HG03378 (cell line): ENCODE results near the gene LRRN2.
"Not testable (repeated sequence)": the region's sequence is repeated elsewhere in the genome, so short reads cannot be mapped to it uniquely, and the experiment has no call there.

Source experiments
- ATAC-seq: cut with Tn5 transposase; IDR thresholded peaks from one replicate; pipeline ENCODE4 v1.9.1; 2021; ENCODE audit warnings: mild to moderate bottlenecking, moderate library complexity; ENCODE audit not compliant: unreplicated experiment

The LRRN2 gene

DNA sequence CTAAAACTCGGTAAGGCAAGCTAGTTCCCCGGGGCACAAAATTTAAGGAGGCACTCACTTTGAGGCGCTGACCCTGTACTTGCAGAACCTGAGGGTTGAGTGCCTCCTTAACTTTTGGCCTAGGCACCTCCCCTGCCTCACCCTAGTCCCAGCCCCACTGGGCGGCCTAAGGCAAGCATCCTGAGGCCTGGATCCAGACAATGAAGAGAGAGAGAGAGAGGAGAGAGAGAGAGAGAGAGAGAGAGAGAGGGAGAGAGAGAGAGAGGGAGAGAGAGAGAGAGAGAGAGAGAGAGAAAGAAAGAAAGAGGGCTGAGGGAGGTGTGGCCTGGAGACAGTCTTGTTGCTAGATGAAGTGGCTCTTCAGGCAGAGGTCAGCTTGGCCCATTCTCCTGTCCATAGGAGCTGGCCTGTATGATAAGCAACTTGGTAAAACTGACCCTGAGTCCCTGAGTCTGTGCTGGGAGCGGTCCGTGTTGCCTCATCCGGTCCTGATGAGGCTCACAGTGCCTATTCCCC lies 7.4 kb upstream of the LRRN2 start:
- ATAC-seq = no peak

- ATAC-seq = no peak
Measured at GRCh38 chr1:204692325-204692840, 6.8 kb upstream of the LRRN2 start.

DNA sequence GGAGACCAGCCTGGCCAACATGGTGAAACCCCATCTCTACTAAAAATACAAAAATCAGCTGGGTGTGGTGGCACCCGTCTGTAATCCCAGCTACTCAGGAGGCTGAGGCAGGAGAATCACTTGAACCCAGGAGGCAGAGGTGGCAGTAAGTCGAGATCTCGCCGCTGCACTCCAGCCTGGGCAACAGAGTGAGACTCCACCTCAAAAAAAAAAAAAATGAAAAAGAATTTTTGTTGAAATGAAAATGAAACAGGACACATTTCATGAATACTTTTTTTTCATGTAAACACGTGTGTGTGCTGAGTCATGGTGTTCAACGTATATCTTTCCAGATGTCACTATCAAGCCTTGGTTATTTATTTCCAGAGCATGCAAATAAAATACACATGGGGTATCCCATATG lies 5.8 kb upstream of the LRRN2 start:
- not testable (repeated sequence) for ATAC-seq

DNA sequence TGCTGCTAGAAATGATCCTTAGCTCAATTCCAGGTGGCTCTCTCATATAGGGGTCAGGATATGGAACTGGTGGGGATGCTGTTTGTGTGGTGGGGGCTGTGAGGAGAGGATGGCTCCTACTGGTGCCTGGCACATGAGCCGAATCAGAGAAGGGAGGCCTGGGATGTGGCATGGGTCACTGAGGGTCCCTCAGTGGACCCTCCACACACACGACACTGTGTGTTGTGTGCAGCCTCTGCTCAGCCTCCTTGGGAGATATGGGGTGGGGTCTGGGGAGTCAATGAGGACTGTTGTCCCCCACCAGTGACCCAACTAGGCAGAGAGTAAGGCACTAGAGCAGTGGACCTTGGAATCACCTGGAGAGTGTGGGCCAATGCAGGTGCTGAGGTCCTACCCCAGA lies 3.2 kb upstream of the LRRN2 start:
- ATAC-seq = no peak

DNA sequence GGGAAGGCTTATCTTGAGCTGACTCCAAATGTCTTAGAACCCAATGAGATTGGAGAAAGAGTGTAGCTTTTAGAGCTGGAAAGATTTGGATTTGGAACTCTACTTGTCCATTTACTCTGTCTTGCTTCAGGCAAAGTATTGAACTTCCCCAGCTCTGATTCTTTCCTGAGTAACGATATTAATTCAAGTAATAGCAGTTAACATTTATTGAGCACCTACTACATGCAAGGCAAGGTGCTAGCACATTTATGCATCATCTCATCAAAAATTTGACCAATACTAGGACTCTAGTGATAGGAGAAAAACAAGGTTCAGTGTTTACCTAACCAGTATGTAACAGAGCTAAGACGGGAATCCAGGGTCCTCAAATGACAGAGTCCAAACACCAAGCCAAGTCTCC lies 2.5 kb upstream of the LRRN2 start:
- ATAC-seq = no peak

DNA sequence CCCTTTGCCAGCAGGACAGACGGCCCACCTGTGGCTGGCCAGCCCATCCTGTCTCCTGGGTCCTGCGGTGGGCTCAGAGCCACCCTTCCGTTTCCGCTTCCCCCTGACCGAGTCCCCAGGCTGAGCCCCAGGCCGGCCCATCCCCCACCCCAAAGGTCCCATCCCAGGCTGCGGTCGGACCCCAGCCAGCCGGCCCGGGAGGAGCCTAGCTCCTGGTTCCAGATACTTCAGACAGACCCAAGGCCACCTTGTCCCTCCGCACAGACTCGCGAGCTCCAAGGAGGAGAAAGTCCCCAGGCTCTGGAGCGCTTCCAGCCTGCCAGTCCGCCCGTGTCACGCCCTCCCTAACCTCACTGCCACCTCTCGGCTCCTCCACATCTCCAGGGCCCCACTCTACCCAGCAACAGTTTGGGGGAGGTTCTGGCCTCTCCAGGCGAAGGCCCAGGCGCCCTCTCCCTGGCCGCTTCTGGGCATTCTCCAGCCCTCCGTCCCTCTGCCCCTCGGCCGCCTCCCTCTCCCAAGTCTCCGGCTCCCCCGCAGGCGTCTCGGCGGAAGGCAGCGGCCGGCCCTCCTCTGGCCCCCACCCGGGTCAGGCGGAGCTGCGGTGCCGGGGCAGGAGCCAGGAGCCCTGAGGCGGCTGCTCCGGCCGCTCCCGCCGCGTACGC lies 835 bp downstream of the LRRN2 start:
- ATAC-seq = no peak

DNA sequence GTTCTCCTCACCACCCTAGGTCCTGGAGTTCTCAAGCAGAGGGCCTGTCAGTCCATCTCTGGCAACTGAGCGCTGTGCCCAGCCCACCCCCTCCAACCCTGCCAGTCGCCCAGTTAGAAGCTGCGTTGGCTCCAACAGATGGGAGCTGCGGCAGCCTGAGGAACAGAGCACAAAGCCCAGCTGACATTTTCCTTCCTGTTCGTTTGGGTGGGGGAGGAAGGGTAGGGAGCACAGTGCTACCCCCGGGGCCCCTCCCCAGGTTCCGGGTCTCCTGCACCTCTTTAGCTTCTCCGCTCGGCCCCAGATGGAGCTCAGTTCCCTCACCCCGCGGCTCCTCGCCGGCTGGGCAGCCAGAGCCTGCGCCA lies 1.4 kb downstream of the LRRN2 start:
- no peak for ATAC-seq

- ATAC-seq = no peak
Measured at GRCh38 chr1:204683284-204684205, 2.0 kb downstream of the LRRN2 start.

GRCh38 chr1:204680461-204680860 lies 5.1 kb downstream of the LRRN2 start:
- no peak for ATAC-seq

DNA sequence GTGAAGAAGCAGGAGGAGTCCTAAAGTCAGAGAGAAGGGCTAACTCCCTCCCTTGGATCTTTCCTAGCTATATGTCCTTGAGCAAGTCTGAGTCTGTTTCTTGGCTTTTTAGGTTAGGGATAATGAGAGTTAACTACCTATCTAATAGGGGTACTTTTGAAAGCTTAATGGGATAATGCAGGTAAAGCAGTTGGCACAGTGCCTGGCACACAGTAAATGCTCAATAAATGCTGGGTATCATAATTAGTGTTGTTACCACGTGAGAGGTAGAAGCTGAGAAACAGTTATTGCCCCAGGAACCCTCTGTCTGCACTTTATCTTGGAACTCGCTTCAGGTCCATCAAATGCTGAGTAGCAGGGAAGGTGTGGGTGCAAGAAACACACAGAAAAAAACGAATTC lies 5.5 kb downstream of the LRRN2 start:
- no peak for ATAC-seq

GRCh38 chr1:204678721-204679475 lies 6.6 kb downstream of the LRRN2 start:
- no peak for ATAC-seq

DNA sequence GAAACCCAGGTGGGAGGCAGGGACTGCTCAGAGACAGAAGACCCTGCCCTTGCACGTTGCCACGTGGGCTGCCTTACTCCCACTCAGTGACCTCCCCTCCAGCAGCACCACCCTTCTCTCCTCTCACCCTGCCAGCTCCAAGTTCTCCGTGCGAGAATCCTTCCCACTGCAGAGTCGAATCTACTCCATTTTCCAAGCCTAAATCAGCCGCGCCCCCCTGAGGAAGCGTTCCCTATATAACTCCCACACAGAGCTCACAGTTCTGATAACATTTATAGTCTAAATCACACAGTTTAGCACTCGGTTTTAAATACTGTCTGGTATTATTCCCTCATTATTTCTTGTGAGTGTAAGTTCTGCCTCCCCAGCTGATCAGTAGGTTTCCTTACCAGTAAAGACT lies 7.7 kb downstream of the LRRN2 start:
- no peak for ATAC-seq

- ATAC-seq = no peak
Measured at GRCh38 chr1:204676043-204676442, 9.5 kb downstream of the LRRN2 start.

GRCh38 chr1:204673909-204674649 lies 11.5 kb downstream of the LRRN2 start:
- ATAC-seq = no peak

- ATAC-seq = no peak
Measured at GRCh38 chr1:204673209-204673608, 12.3 kb downstream of the LRRN2 start.

- ATAC-seq = no peak
Measured at GRCh38 chr1:204672482-204673121, 12.9 kb downstream of the LRRN2 start.

GRCh38 chr1:204672069-204672468 lies 13.5 kb downstream of the LRRN2 start:
- ATAC-seq = no peak

DNA sequence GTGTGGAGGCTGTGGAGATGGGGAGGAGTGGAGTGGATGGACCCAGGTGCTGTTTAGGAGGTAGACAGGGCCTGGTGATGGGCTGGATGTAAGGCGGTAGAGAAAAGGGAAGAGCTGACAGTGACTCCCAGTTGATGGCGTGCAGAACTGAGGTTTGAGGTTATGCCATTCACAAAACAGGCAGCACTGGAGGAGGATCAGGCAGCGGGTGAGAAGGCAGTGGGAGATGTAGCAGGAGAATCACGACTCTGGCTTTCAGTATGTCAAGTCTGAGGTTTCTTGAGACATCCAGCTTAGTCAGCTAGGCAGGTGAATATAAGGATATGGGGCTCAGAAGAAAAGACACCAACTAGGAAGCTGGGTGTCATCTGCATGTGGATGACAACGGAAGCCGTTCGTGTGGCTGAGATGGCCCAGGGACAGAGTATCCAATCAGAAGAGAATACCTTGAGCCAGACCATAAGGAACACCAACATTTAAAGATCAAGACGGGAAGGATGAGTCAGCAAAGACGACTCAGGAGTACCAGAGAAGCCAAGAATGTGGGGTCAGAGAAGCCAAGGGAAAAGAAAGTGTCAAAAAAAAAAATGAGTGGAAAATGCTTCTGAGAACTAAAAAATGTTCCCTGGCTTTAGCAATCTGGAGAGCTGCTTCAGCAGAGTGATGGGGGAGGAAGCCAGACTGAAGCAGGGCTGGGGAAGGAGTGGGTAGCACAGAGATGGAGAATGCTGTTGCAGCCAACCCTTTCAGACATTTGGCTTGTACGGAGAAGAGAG lies 15.2 kb downstream of the LRRN2 start:
- ATAC-seq = no peak

DNA sequence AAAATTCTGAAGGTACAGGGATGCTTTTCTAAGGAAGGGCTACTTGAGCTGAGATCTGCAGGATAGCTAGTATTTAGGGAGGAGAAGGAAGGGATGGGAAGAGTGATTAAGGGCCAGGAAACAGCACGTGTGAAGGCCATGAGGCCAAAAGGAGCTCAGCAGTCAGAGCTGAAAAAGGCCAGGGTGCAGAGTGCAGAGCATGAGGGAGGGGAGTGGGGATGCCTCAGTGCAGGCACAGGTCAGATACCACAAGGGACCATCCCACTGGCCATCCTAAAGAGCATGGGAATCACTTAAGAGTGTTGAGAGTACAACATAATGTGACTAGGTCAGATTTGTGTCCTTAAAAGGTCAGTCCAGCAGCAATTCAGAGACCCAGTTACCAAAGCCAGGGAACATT lies 16.0 kb downstream of the LRRN2 start:
- ATAC-seq = no peak

DNA sequence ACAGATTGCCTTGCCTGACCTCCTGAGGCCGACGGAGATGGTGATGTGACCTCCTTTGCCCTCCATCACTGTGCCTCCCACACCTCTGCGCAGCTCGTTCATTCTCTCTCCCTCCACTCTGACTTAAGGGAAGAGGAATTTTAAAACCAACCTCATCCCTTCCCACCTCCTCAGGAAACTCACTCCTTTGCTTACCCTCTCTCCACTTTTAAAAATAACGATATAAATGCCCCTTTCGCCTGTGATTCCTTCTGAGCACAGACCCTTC lies 21.2 kb downstream of the LRRN2 start:
- ATAC-seq = no peak
